GM19397 (cell line): ENCODE measurements around the gene PLS3.

Source experiments
- ATAC-seq: cut with Tn5 transposase; IDR thresholded peaks from one replicate; pipeline ENCODE4 v1.9.1; 2021; ENCODE audit warnings: mild to moderate bottlenecking, moderate library complexity; ENCODE audit not compliant: unreplicated experiment

PLS3 gene

DNA sequence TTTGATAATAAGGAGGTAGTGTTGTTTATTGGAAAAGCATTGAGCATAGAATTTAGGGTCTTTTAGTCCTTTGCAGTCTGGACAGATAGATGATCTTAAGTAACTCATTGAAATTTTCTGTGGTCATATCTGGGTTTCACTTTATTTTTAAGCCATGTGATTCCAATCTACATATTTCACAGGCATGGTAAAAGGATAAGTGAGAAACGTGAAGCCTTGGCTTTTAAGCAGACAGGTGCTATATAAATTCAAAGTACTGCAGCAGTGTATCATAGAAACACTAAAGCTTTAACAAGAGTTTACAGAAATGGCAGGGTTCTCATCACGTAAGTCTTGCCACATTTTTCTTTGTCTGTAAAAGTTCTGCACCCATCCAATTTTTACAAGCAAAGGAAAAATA is 4.9 kb downstream of the PLS3 start:
- ATAC-seq: no peak

DNA sequence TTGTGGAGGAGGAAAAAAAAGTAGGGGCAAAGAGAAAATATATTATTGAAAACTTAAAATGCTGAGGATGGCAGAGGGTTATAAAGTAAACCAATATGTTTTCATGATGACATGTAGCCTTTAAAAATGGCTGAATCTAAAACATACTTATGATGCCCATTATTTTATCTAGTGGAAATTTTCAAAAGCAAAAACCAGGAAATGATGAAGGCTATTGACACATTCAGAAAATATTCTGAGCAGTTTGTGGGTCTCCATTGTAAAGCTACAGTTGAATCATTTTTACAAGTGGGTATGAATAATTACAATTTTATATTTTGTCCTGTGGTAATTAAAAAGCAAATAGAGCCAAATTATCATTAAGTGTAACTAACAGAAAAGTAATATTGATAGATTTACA is 10.7 kb downstream of the PLS3 start:
- no peak for ATAC-seq

DNA sequence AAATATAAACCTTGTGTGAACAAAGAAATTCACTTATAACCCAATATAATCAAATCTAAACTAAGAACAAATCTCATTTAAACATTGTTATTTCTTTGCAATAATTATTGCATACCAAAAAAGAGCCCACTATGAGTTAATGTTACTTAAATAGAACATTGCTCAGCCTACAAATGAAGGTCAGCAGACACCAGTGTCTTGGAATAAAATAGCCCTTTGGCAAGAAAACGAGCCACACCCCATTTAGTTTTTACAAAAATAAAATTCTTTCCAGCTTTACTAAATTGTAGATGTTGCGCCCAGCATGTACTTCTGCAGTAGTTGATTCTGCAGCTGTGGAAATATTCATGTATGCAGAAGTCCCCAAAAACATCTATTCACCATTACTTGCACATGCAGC is 12.2 kb downstream of the PLS3 start:
- ATAC-seq: no peak

DNA sequence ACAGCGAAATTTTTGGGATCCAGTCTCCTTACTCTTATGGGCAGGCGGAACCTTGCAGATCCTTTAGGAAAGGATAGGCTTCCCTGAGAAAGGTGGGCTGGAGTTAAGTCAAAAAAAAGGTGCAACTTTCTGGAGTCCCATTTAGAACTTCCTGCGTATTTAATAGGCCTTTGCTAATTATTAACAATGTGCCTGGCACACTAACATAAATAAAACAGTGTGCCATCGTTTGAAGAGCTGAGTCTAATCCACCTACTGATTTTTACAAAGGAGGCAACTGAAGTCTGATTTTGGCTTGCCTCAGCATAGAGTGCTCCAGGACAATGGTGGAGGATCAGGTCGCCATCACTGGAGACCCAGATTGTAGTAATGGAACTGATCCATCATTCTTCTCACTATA is 15.7 kb downstream of the PLS3 start:
- no peak for ATAC-seq

DNA sequence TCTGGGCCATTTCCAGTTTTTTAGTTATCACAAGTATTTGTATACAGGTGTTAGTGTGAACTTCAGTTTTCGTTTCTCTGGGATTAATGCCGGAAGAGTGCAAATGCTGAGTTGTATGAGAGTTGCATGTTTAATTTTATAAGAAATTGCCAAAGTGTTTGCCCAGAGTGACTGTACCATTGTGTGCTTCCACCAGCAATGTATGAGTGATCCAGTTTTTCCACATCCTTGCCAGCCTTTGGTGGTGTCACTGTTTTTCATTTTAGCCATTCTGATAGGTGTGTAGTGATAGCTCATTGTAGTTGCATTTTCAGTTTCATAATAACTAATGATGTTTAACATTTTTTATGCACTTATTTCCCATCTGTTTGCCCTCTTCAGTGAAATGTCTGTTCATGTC is 18.4 kb downstream of the PLS3 start:
- no peak for ATAC-seq

DNA sequence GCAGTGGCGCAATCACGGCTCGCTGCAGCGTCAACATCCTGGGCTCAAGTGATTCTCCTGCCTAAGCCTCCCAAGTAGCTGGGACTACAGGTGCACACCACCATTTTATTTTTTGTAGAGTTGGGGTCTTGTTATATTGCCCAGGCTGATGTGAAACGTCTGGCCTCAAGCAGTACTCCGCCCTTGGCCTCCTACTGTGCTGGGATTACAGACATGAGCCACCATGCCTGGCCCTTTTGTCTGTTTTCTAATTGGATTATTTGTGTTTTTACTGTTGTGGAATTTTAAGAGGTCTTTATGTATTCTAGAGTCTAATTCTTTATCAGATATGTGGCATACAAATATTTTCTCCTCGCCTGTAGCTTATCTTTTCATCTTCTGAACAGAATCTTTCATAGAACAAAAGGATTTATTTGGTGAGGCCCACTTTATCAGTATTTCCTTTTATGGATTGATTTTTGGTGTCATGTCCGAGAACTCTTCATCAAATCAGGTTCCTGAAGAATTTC is 18.9 kb downstream of the PLS3 start:
- ATAC-seq: no peak

DNA sequence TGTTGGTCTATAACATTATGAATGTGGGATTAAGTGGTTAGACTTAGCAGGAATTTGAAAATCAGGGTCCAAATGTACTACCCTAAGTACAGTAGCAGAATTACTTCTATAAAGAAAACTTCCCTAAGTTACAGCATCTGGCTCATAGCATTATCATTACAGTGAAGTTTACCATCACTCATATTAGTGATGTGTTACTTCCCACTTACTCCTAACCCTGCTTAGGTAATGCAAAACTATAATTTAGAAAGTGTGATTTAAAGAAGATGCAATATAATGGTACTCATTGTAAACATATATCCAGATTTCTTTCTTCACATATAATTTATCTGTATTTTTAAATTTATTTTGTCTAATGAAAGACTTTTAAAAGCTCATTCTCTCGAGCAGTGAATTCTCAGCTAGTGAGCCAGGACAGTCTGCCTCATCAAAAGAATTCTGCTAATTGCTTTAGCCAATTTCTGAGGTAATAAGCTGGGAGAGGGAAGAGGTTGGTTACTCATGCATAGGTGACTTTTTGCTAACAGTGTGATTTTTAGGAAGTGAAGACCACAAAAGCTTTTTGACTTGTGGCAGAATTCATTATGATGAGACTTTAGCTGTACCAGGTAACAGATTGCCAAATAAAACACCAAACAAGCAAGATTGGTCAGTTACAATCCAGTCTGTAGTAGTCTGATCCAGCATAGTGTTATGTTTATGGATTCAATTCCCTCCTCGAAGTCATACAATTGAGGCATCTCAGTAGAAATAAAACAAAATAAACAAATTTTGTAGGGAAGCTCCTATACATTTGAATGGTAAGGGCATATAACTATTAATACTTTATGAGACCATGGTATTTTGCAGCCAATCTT is 21.0 kb downstream of the PLS3 start:
- no peak for ATAC-seq

DNA sequence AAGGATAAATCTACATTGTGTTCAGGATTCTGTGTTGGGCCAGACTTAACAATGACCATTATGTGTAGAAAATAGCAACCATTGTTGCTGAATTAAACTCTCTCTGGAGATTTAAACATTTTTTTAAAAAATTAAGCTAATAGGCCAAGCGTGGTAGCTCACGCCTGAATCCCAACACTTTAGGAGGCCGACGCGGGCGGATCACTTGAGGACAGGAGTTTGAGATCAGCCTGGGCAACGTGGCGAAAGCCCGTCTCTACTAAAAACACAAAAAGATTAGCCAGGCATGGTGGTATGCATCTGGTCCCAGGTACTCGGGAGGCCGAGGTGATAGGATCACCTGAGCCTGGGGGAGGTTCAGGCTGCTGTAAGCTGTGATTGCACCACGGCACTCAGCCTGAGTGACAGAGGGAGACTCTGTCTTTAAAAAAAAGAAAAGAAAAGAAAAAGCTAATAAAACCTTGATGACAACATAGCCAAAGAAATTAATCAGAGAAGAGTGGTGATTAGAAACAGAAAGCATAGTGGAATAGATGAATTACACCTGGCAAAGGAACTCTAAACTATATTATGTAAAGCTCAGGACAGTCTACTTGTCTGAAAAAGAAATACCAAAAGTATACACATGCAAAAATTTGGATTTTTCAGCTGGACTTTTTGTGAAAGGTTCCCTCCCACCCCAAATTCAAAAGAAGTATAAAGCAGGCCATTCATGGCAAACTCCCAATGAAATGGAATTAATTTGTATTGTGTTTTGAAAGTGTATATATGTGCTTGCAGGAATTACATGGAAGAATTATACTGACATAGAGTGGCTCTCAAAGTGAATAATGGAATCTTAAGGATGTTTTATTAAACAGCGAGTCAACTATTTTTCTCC is 21.9 kb downstream of the PLS3 start:
- ATAC-seq: no peak

DNA sequence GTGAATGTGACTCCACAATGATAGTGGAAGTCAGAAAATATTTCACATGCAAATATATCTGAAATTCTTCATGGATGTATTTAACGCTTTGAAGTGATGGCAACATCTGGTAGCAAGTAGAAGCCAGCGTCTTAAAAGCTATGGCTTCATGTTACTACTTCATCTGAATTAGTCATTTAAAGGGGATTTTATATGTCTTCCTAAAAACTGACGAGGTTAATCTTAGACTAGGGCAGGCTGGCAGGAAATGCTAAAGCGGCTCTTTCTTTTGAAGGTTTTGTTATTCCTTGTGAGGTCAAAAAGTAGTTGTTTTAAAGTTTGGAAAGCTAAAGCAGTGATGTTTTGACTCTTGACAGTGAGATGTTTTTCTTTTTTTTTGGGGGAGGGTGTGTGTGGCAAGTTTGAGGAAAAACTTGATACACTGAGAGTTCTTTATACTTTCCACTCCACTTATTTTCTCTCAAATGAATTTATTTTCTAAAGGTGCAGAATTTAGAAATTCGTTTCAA is 22.6 kb downstream of the PLS3 start:
- no peak for ATAC-seq

DNA sequence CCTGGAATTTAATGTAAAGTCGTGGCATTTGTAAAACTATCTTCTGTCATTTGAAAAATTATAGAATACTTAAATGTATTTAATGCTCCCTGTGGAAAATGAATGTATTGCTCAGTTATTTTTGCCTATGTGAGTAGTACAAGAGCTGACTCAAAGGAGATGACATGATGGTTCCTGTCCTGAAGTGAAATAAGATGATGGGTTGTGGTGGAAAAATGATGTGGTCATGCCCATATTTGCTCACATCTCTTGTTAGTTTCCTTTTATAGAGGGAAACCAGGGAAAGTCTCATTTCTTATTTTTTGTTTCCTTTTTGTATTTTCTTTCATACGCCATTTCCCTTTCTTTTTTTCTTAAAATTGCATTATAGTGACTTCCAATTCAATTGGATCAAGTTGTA is 23.7 kb downstream of the PLS3 start:
- ATAC-seq: no peak

DNA sequence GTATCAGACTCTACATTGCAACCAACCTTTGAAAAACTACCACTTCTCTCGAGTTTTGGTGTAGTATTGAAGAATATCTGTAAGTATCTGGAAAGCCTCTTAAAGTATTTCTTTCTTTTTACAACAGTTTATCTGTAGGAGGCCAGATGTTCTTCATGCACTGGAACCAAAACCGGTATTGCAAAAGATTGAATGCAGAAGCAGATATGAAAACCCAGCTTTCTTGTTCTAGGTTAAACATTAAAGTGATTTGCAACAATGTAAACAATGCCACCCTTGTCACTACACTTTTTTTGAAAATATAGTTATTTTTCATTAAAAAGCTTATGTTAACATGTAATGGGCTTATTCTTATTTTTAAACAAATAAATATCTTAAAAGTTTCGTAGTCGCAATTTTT is 27.2 kb downstream of the PLS3 start:
- no peak for ATAC-seq

DNA sequence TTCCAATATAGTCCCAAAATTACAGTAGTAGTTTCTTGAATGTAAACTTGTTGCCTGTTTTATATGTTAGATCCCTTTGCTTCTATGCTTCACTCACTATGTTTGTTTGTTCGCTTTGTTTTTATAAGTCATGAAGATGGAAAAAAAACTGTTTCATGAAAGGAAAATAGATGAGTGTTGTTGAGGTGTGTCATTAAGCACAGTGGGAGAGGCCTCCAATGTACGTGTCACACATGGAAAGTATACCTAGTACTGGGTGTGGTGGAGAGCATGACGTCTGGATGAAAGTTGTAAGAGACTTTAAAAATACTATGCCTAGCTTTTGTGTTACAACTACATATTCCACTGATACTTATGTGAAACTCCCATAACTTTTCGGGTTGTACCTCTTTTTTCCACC is 28.4 kb downstream of the PLS3 start:
- ATAC-seq: no peak

DNA sequence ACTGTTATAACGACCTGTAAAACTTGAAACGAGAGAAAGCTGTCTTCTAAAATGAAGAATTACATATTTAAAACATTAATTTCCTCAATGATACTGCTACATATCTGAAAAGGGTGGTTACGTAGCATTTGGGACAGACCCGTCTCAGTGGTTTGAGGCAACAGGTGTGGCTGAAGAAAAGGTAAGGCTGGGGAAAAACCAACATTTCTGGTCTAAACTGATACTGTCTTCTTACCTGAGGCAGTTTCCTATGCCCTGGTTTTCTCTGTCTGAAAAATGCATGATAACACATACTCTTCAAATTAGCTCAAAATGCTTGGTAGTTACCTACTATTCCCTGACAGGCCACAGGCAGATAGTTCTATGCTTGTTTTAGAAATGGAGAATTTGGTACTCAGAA is 30.4 kb downstream of the PLS3 start:
- ATAC-seq: no peak

DNA sequence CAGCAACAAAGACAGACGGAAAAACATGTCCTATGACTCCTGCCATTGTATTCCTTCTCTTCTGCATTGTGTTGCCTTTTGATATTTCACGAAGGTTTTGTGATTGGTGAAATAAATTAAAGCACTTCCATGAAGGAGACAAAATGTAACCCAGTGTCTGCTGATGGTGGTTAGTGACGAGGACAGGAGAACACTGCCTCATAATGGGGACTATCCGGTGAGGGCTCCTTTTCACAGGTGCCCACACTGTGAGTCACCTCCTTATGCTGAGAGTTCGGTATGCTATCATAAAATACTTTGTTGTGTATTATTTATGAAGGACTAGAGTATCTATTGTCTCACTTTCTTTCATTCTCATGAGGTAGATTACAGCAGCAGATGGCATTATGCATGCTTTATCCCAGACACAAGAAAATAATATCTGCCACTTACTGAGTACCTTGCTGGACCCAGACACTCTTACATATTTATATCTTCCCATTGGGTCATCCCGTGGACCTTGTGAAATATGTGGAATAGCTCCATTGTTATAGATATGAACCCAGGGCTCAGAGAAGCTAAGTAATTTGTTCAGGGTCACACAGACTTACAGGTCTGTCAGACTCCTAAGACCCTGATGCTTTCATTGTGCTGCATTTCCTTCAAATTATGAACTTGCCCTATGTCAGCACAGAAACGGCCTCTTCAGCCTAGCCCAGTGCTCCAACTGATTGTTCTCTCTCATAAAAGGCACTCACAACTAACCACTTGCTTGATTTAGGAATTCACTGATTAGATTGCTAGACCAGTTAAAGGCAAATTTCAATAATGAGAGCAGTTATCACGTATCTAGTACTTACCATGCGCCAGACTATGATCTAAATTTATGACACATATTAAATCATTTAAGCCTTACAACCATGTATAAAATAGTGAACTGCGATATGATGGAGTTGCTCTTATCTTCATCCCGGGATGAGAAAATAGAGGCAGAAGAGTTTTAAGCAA is 31.2 kb downstream of the PLS3 start:
- ATAC-seq: no peak

DNA sequence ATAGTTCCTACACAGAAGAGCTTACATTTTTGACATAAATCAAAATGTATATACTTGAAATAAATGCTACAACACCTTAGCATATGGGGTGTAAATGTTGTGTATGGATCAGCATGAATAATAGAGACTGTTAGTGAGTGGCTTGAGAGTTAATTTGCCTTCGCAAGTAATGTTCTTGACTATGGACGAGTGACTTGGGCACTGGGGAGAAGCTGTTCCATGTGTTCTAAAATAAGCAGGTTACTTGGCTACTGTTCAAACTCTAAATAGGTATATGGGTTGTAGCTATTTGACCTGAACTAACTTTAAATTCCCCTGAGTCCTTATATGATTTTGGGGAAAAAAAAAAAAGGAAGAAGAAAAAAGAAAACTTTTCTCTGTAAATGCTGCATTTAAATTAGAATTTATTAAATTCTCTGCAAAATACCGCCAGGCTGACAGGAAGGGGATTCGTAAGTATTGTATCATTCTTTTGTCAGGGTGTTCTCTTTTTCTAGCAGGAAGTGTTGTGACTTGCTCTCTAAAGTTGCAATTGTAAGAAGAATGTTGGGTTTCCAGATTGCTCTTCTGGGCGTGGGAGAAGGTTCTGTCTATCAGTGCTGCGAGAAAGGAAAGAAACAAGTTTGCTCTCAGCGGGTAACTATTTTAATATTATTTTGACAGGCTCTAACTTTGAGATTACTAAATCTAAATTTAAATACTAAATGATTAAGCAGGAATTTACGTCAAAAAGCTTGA is 32.2 kb downstream of the PLS3 start:
- ATAC-seq: no peak

DNA sequence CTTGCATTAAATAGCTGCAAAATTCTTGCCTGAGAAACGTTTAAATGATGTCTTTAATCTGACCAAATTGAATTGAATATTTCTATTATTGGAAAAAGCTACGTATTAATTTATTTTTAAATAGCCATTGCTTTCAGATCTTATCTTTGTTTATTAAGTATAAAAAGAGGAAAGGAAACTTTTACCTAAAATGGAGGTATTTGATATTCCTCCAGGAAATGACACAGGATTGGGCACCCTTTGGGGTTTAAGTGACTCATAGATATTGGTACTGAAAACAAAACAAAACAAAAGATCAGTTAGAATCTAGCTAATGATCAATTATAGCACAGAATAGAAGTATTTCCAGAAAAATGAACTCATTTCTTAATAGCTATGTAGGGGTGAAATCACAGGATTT is 34.1 kb downstream of the PLS3 start:
- no peak for ATAC-seq

DNA sequence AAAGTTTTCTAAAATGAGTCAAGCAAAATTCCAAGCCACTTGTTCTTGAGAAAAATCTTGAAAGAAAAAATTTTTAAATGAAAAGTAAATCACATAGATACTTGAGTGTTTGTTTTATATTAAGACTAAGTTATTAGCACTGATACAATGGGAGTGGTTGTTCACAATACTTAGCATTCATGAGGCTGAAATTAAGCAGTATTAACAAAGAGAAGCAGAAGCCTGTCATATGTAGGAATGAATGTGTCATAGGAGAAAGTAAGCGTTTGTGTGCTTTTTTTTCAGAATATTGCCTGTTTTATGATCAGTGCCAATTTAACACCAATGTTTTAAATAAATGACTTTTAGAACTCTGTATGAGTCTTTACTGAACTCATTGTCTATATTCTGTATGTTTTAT is 37.6 kb downstream of the PLS3 start:
- no peak for ATAC-seq

DNA sequence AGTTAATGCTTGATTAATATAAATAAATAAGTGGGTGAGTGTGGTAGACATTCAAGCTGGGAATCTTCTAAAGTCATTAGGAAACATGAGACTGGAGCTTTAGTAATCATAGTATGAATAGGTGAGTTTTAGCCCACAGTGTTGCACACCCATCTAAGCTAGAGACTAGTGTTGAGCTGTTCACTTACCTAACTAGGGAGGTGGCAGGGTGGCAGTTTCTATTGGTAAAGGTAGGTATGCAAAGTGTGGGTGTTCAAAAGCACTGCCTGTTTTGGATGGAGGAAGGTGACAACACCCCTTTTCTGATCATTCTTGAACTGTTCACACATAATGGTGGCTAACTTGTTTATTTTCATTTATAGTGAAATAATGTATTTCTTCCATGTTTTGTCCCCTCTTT is 41.3 kb downstream of the PLS3 start:
- no peak for ATAC-seq

DNA sequence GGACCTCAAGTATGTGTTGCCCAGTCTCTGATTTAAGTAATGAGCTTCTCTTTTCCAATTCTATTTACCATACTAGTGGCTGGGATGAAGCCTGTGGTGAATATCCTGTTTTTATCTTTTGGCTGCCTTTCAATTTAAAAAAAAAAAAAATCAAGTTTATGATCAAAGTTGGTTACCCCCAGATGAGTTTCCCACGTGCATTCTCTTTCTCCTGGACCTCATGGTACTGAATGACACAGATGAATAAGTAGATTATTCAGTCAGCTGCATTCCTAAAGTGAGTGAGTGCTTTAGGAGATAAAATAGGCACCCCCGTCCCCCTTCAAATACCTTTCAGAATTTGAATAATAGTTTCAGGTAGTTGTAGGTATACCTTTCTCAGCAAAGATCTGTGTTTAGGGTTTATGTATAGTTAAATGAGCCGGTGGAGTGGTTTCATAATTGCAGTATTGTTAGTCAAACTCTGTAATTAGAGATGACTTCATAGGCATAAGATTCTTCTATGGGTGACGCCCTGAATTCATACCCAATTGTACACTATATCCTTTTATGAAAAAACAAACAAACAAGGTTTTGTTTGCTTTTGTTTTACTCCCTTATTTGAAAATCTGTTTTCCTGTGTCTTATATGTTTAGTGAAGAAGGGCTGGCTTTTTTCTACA is 41.9 kb downstream of the PLS3 start:
- no peak for ATAC-seq
